Body of pancreas (tissue), 4 donors: ENCODE measurements around the gene MEP1A.

ENCODE experiments used
- CTCF ChIP-seq, 7 experiments: fragments of 450-650 bp in 4 of 7; fragments of 200-600 bp in 3 of 7; sonication (generic) in 3 of 7; IDR thresholded peaks; one replicate each; pipeline ENCODE4 v1.5.1; 2016 to 2019; ENCODE audit warnings: antibody characterized with exemption in 7 of 7
- POLR2A ChIP-seq, 3 donors: fragments of 450-650 bp; IDR thresholded peaks; one replicate each; pipeline ENCODE4 v1.6.1; 2016; ENCODE audit warnings: antibody characterized with exemption in 3 of 3, mild to moderate bottlenecking in 2 of 3

- TF ChIP-seq CTCF (IDR thresholded peaks at IDR 0.05): no peak
- no peak for TF ChIP-seq POLR2A (IDR thresholded peaks at IDR 0.05)
Measured at GRCh38 chr6:46751658-46752057, 41.5 kb upstream of the MEP1A start.
